SIG-M5 treated with dmso at 0.1 percent for 504 hours (cell line): ENCODE results near the gene CCDC47.
"Not testable (repeated sequence)": the region's sequence is repeated elsewhere in the genome, so short reads cannot be mapped to it uniquely, and the experiment has no call there.

Experiments used
- DNase-seq: peaks from one replicate; lab custom pipeline; 2025; ENCODE audit not compliant: unreplicated experiment; lab: John Stamatoyannopoulos, UW

CCDC47 gene

GRCh38 chr17:63740464-63741142 lies 32.8 kb downstream of the CCDC47 start:
- peak; percentile 58 for DNase-seq

DNA sequence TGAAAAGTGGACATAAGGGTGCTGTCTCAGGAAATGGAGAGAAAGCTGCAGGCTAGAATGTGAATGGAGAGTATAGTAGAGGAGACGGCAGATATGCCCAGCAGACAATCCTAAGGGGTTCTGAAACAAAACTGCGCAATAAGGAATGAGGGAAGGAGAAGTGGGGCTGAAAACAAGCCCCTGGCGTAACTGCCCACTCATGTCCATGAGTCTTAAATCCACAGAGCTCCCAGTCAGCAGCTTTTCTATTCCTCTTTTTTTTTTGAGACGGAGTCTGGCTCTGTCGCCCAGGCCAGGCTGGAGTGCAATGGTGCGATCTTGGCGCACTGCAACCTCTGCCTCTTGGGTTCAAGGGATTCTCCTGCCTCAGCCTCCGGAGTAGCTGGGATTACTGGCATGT lies 37.7 kb downstream of the CCDC47 start:
- DNase-seq, result no peak

DNA sequence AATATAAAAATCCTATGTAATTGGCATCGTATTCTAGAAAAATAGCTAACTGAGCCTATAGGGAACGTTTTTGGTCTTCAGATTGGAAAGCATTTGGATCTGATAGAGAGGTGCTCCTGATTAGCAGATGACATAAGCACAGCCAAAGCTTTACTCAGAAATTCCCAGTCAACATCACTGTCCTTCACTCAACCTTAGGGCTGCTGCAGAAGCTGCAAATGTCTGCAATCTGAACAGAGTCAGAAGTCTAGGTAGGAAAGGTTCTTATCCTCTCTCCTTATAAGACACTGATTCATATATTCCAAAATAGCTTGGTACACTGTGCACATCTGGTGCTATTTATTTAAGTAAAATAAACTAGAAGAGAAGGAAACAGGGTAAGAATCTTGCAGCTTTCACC lies 51.0 kb downstream of the CCDC47 start:
- no peak for DNase-seq

DNA sequence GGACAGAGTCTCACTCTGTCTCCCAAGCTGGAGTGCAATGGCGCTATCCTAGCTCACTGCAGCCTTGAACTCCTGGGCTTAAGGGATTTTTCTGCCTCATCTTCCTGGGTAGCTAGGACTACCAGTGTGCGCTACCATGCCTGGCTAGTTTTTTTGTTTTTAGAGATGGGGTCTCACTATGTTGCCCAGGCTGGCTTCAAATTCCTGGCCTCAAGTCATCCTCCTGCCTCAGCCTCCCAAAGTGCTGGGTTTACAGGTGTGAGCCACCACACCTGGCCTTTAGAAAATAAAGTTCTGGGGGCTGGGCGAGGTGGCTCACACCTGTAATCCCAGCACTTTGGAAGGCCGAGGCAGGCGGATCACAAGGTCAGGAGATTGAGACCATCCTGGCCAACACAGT lies 53.2 kb downstream of the CCDC47 start:
- DNase-seq, result not testable (repeated sequence)

- DNase-seq, result no peak
Observed at GRCh38 chr17:63718988-63719387, 54.4 kb downstream of the CCDC47 start.

GRCh38 chr17:63716426-63716825 lies 57.0 kb downstream of the CCDC47 start:
- DNase-seq, result no peak

DNA sequence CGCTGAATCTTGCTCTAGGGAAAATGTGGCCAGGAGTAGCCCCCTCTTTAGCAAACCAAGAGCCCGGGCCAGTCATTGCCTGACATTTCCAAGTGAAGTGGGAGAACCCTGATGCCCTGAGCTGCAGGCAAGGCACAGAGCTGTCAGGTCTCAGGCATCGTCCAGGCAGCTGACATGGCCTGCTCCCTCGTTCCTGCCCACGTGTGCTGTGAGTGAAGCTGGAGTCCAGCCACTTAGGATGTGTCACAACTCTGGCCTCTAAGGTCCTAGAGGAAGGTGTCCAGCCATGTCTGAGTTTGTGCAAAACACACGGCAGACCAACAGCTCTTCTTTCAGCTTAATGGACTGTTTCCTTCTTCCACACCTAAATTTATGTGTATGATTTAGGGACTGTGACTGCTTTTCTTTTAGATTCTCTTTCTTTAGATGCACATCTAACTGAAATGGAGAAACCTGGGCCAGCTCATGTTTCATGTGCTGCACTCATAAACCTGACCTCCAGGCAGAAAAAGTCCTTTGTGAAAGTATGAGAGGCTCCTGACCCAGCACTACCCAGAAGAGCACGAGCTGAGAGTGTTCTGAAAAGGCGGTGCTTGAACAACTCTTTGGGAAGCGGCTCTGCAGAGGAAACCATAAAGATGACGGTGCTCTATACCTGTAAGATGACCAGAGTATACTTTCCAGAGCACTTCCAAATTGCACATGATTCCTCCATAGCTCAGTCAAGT lies 58.7 kb downstream of the CCDC47 start:
- no peak for DNase-seq

GRCh38 chr17:63709110-63709509 lies 64.3 kb downstream of the CCDC47 start:
- DNase-seq, result no peak

- no peak for DNase-seq
Observed at GRCh38 chr17:63707151-63707550, 66.2 kb downstream of the CCDC47 start.

DNA sequence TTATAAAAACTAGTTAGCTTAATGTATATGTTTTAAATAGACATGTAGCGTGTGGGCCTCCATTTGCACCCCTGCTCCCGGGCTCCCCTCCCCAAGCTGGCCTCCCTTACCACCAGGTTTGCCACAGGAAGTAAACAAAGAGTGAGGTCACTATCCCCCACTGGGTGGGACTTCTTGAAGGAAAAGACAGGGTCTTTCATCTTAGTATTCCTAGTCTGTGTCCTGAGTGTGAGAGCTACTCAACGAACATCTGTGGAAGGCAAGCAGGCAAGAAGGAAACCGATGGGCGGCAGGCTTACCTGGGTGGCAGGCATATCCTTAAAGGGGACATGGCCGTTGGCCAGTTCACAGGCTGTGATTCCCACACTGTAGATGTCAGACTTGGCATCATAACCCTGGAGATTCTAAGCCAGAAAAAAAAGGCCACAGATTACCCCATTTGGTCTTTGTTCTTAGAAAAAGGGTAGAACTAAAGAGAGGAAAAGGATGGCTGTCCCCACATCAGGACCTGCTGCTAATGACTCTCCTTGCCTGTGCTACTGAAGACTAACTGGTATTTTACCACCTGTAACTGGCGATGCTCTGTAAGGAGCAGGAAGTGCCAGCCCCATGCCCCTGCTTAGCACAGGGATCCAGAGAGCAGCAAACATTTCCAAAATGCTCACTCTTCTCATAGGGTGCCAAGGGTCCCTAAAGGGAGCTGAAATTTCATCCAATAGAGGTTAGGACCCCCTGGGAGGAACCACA lies 66.9 kb downstream of the CCDC47 start:
- DNase-seq, result no peak

DNA sequence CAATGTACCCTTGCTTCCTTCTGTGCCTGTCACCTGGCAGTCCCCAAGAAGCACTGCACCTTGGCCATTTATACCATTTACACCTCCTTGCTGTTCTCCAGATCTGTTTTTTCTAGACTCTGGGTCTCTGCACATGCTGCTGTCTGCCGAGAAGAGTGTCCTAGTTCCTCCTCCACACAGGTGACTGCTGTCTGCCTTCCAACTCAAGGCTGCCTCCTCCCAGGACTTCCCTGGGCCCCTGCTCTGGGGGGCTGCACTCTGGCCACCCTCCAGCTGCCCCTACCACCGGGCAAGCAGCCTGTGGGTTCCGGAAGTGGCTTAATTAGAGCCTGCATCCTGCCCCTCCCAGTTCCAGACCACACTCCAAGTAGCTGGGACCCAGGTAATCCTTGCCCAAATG lies 67.7 kb downstream of the CCDC47 start:
- no peak for DNase-seq

DNA sequence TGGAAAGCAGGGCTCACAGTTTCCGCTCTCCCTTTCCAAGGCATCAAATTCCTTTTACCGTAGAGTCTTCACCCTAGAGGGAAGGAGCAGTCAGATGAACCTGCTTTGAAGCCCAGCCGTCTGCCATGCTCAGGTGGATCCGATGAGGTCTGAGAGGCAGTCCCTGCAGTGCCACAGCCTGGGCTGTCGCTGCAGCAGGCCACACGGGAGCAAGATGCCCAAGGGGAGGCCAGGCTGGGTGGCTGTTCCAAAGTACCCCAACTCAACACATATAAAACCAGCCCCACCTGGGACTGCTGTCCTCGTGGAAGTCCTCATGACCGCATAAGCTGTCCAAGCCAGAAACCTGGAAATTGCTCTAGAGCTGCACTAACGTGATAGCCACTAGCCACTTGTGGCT lies 68.6 kb downstream of the CCDC47 start:
- DNase-seq, result no peak

DNA sequence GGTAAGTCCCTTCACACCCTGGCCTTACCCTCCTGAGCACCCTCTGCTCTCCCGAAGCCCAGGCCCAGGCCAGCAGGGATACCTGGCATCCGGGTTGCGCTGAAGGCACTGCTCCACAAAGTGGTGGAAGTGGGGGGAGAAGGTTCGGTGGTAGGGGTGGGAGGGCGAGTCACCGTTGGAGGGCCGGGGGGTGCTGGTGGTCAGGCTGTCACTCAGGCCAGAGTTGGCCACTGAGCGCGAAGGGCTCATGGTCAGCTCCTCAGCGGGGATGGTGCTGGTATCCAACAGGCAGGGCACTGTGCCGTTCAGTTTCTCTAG lies 69.2 kb downstream of the CCDC47 start:
- DNase-seq, result no peak

- no peak for DNase-seq
Observed at GRCh38 chr17:63703556-63704258, 69.7 kb downstream of the CCDC47 start.

GRCh38 chr17:63703029-63703428 lies 70.4 kb downstream of the CCDC47 start:
- no peak for DNase-seq

DNA sequence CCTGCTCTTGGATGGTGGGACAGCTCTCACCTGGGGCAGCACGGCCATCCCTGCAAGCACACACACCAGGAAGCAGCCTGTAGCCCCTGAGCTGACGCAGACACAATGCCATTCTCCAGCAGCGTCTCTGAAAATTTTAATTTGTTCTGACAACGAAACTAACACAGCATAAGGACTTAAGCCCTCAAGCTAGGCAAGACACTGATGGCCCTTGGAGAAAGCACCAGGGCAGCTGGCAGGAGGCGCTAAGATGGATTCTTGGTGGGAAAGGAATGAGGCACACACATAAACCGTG lies 70.7 kb downstream of the CCDC47 start:
- no peak for DNase-seq

- no peak for DNase-seq
Observed at GRCh38 chr17:63701868-63702720, 71.3 kb downstream of the CCDC47 start.

GRCh38 chr17:63701456-63701820 lies 72.0 kb downstream of the CCDC47 start:
- no peak for DNase-seq

DNA sequence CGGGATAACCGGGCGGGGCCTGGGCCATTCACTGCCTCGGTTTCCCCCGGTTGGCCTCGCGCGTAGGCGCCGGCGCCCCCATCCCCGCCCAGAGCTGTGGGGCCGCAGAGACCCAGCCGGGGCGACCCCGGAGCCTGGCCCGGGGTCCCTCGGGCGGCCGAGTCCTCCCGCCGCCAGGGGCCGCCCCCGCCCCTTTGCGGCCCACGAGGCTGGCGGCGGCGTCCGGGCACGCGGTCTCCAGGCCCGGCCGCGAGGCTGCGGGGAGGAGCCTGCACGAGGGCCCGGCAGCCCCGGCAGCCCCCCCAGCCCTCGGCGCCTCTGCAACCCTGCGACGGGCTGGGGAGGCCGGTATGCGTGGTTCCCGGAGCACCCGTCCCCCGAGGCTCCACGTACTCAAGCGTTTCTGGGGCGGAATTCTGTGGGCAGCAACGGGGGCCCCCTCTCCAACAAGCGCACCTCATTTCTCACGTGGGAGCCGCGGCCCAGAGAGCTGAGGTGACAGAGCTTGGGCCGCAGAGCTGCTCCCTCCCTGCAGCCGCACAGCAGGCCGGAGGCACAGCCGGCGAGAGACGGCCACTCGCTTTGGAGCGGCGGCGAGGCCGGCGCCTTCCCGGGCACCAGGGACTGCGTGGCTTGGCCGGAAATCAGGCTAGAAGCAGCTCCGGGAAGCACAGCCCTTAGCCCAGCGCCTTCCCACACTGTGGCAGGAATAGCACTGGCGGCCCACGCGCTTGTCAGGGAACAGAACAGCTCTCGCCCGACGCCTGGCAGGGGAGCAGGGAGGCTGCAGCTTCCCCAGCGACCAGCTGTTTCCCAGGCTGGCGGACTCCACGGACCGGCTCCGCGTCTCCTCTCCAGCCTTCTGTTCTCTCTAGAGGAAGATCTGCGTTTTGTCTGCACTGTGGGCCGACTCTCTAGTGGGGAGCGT lies 72.6 kb downstream of the CCDC47 start:
- DNase-seq, result no peak
